Measurements from ENCODE around the gene LILRA6.
"Not testable (repeated sequence)": the region's sequence is repeated elsewhere in the genome, so short reads cannot be mapped to it uniquely, and the experiment has no call there.

LILRA6 gene

GRCh38 chr19:54242646-54243045 is at the start of gene LILRA6:
Gene LILRA6, minus strand, starts transcription at chr19:54242790.
- not testable (repeated sequence) for DNase-seq (ENCODE audit: low read depth in 1 of 2, low spot score in 1 of 2)

GRCh38 chr19:54289160-54289559 is 46.6 kb upstream of the LILRA6 start:
- not testable (repeated sequence) for DNase-seq (ENCODE audit: low read depth in 1 of 2, low spot score in 1 of 2)

GRCh38 chr19:54287456-54287855 is 44.9 kb upstream of the LILRA6 start:
- DNase-seq (ENCODE audit: low read depth in 1 of 2, low spot score in 1 of 2) = no peak

- DNase-seq (ENCODE audit: low read depth in 1 of 2, low spot score in 1 of 2) = not testable (repeated sequence)
These were observed 43.7 kb upstream of the LILRA6 start for GRCh38 chr19:54286283-54286682.

GRCh38 chr19:54285427-54286056 is 43.0 kb upstream of the LILRA6 start:
- DNase-seq (ENCODE audit: low read depth in 1 of 2, low spot score in 1 of 2) = not testable (repeated sequence)

GRCh38 chr19:54282686-54283470 is 40.3 kb upstream of the LILRA6 start:
- DNase-seq (ENCODE audit: low read depth in 1 of 2, low spot score in 1 of 2) = no peak

- not testable (repeated sequence) for DNase-seq (ENCODE audit: low read depth in 1 of 2, low spot score in 1 of 2)
These were observed 39.1 kb upstream of the LILRA6 start for GRCh38 chr19:54281729-54282075.

- no peak for DNase-seq (ENCODE audit: low read depth in 1 of 2, low spot score in 1 of 2)
These were observed 38.6 kb upstream of the LILRA6 start, which contains the start of gene LILRB2 for GRCh38 chr19:54281007-54281728. Gene LILRB2, minus strand, starts transcription at chr19:54281110. Its CDS starts 614 bp downstream, at chr19:54280496.

- not testable (repeated sequence) for DNase-seq (ENCODE audit: low read depth in 1 of 2, low spot score in 1 of 2)
These were observed 37.9 kb upstream of the LILRA6 start for GRCh38 chr19:54280441-54280840.

GRCh38 chr19:54280025-54280424 is 37.4 kb upstream of the LILRA6 start:
- not testable (repeated sequence) for DNase-seq (ENCODE audit: low read depth in 1 of 2, low spot score in 1 of 2)

GRCh38 chr19:54279406-54279962 is 36.9 kb upstream of the LILRA6 start:
- no peak for DNase-seq (ENCODE audit: low read depth in 1 of 2, low spot score in 1 of 2)

GRCh38 chr19:54278571-54279195 is 36.1 kb upstream of the LILRA6 start:
- DNase-seq (ENCODE audit: low read depth in 1 of 2, low spot score in 1 of 2) = not testable (repeated sequence)

- not testable (repeated sequence) for DNase-seq (ENCODE audit: low read depth in 1 of 2, low spot score in 1 of 2)
These were observed 35.5 kb upstream of the LILRA6 start for GRCh38 chr19:54278056-54278455.

- DNase-seq (ENCODE audit: low read depth in 1 of 2, low spot score in 1 of 2) = not testable (repeated sequence)
These were observed 34.6 kb upstream of the LILRA6 start for GRCh38 chr19:54277111-54277615.

GRCh38 chr19:54275951-54276350 is 33.4 kb upstream of the LILRA6 start:
- no peak for DNase-seq (ENCODE audit: low read depth in 1 of 2, low spot score in 1 of 2)

GRCh38 chr19:54274516-54274915 is 31.9 kb upstream of the LILRA6 start:
- DNase-seq (ENCODE audit: low read depth in 1 of 2, low spot score in 1 of 2) = not testable (repeated sequence)

GRCh38 chr19:54273821-54274220 is 31.2 kb upstream of the LILRA6 start:
- no peak for DNase-seq (ENCODE audit: low read depth in 1 of 2, low spot score in 1 of 2)

- not testable (repeated sequence) for DNase-seq (ENCODE audit: low read depth in 1 of 2, low spot score in 1 of 2)
These were observed 29.6 kb upstream of the LILRA6 start for GRCh38 chr19:54272181-54272580.

- DNase-seq (ENCODE audit: low read depth in 1 of 2, low spot score in 1 of 2) = not testable (repeated sequence)
These were observed 29.0 kb upstream of the LILRA6 start for GRCh38 chr19:54271587-54271986.

GRCh38 chr19:54271106-54271505 is 28.5 kb upstream of the LILRA6 start:
- DNase-seq (ENCODE audit: low read depth in 1 of 2, low spot score in 1 of 2) = no peak

GRCh38 chr19:54268936-54269335 is 26.3 kb upstream of the LILRA6 start:
- no peak for DNase-seq (ENCODE audit: low read depth in 1 of 2, low spot score in 1 of 2)

Data from stimulated activated CD4-positive, alpha-beta T cell treated with anti-CD3 and anti-CD28 coated beads, Interleukin-15, amount 100 ng/mL, for 1 hour (primary cell).